PC-9 (cell line): ENCODE measurements around the gene SFT2D3. TPM values are rescaled to one million over a fixed set of nuclear protein-coding genes. Genes with fewer than 3 reads are reported as not detected.

Source experiments
- BruUV-seq: library from RNA; stranded (reverse); fragments of 400-500 nt; replicated peaks from 2 replicates; lab custom pipeline; 2021; lab: Mats Ljungman, UMichigan
- CTCF ChIA-PET: fragments of 300-600 bp; sonication (Branson Sonifier 250); formaldehyde crosslinking; loops from one replicate; lab custom pipeline; 2022; ENCODE audit warnings: antibody characterized with exemption; lab: Charles Lee
- POLR2A ChIA-PET: fragments of 300-600 bp; sonication (Branson Sonifier 250); formaldehyde crosslinking; loops from one replicate; lab custom pipeline; 2022; ENCODE audit warnings: antibody characterized with exemption; ENCODE audit not compliant: unreplicated experiment; lab: Charles Lee
- DNase-seq, 2 experiments: peaks; one replicate each; pipeline versions ENCODE4 v3.0.0 to v3.0.0-alpha.2; 2015 to 2022; ENCODE audit warnings: mixed read lengths in 1 of 2
- H2AFZ ChIP-seq: fragments of 200-600 bp; sonication (generic); 2 replicates; pipeline ENCODE4 v1.8.1; 2017; ENCODE audit warnings: antibody characterized with exemption
- H3F3A ChIP-seq: fragments of 200-600 bp; sonication (generic); 2 replicates; pipeline ENCODE4 v1.8.1; 2017; ENCODE audit warnings: antibody characterized with exemption, mild to moderate bottlenecking, low read depth; ENCODE audit not compliant: insufficient read depth
- H3K27ac ChIP-seq: fragments of 200-600 bp; sonication (generic); 2 replicates; pipeline ENCODE4 v1.6.1; 2016; ENCODE audit warnings: mixed run types
- H3K27me3 ChIP-seq: fragments of 200-600 bp; sonication (generic); 2 replicates; pipeline ENCODE4 v1.6.1; 2016; ENCODE audit warnings: low read depth, mixed run types; ENCODE audit not compliant: insufficient read depth
- H3K36me3 ChIP-seq: fragments of 200-600 bp; sonication (generic); 2 replicates; pipeline ENCODE4 v1.6.1; 2016; ENCODE audit warnings: low read depth, mixed run types
- H3K4me1 ChIP-seq: fragments of 200-600 bp; sonication (generic); replicated peaks from 2 replicates; pipeline ENCODE4 v1.6.1; 2016; ENCODE audit warnings: mixed run types; ENCODE audit not compliant: insufficient read depth
- H3K4me2 ChIP-seq: fragments of 200-600 bp; sonication (generic); 2 replicates; pipeline ENCODE4 v1.6.1; 2017; ENCODE audit warnings: mixed run types
- H3K4me3 ChIP-seq: fragments of 200-600 bp; sonication (generic); 2 replicates; pipeline ENCODE4 v1.6.1; 2016; ENCODE audit warnings: mixed run types
- H3K79me2 ChIP-seq: fragments of 200-600 bp; sonication (generic); 2 replicates; pipeline ENCODE4 v1.6.1; 2017; ENCODE audit warnings: low read depth, mixed run types
- H3K9me2 ChIP-seq: fragments of 200-600 bp; sonication (generic); 2 replicates; pipeline ENCODE4 v1.8.1; 2017; ENCODE audit warnings: mild to moderate bottlenecking; ENCODE audit not compliant: insufficient read depth
- H3K9me3 ChIP-seq: fragments of 200-600 bp; sonication (generic); 2 replicates; pipeline ENCODE4 v1.8.1; 2016; ENCODE audit warnings: low read depth; ENCODE audit not compliant: insufficient read depth
- H4K20me1 ChIP-seq: fragments of 200-600 bp; sonication (generic); 2 replicates; pipeline ENCODE4 v1.8.1; 2017; ENCODE audit not compliant: insufficient read depth
- CTCF ChIP-seq: fragments of 200-600 bp; sonication (generic); conservative IDR thresholded peaks from 2 replicates; pipeline ENCODE4 v1.6.1; 2017; ENCODE audit warnings: mixed run types, antibody characterized with exemption, mild to moderate bottlenecking, moderate library complexity
- EZH2 ChIP-seq: fragments of 200-600 bp; sonication (generic); IDR thresholded peaks from 2 replicates; pipeline ENCODE4 v1.8.0; 2017; ENCODE audit warnings: antibody characterized with exemption, low read depth
- intact Hi-C: fragments of 100-400 bp; cut with micrococcal nuclease; formaldehyde crosslinking; loops from one replicate; pipeline ENCODE4 v1.10.0; 2022; ENCODE audit not compliant: unreplicated experiment
- total RNA-seq: library from RNA; stranded (reverse); gene quantifications from 2 replicates; pipeline ENCODE4 v1.2.3, GENCODE V29; 2021

The SFT2D3 gene
- total RNA-seq, 1 experiment from 2014 or later: 7.3 TPM

- CTCF ChIA-PET: no interaction called here
- H3K27ac ChIP-seq: no peak overlapping the region
Observed at GRCh38 chr2:127660291-127660578, 41.1 kb upstream of the SFT2D3 start.

GRCh38 chr2:127661072-127661649 lies 40.1 kb upstream of the SFT2D3 start:
- Histone ChIP-seq H3K4me1 (no peaks in the 10 kb centered on the region), H3K79me2 (no peaks in the 10 kb centered on the region), H3K4me3 (no peak overlapping the region), H3K27me3 (peaks cover 19% of the 10 kb centered on the region), H3K9me2 (no peaks in the 10 kb centered on the region), H2AFZ (no peak overlapping the region), H3K27ac (no peak overlapping the region), H3K4me2 (no peak overlapping the region), H3K9me3 (peaks cover 5% of the 10 kb centered on the region; the same call in 1 of the 2 replicates), H3K36me3 (no peaks in the 10 kb centered on the region), H4K20me1 (no peaks in the 10 kb centered on the region), H3F3A (no peaks in the 10 kb centered on the region)
- no peak for DNase-seq
- POLR2A ChIA-PET: no interaction called here
- BruUV-seq: no TSS peak
- TF ChIP-seq EZH2: no peak
- TF ChIP-seq CTCF: no peak
- CTCF ChIA-PET: no interaction called here
- intact Hi-C loops: no loop called here

More at GRCh38 chr2:127660291-127660578, 41.1 kb upstream of the SFT2D3 start:
- Histone ChIP-seq H3K4me1 (no peaks in the 10 kb centered on the region), H3K9me3 (peaks cover 5% of the 10 kb centered on the region; the same call in 1 of the 2 replicates), H3K4me3 (no peak overlapping the region), H3K27me3 (peaks cover 10% of the 10 kb centered on the region; the same call in 1 of the 2 replicates), H2AFZ (no peak overlapping the region), H3K79me2 (no peaks in the 10 kb centered on the region), H4K20me1 (no peaks in the 10 kb centered on the region), H3F3A (no peaks in the 10 kb centered on the region), H3K9me2 (no peaks in the 10 kb centered on the region), H3K36me3 (no peaks in the 10 kb centered on the region), H3K4me2 (no peak overlapping the region)
- BruUV-seq: no TSS peak
- POLR2A ChIA-PET: interaction anchor here (0.6 kb wide), 1 partner anchor 69 kb away, joined by 4 read pairs; no protein-coding TSS in a partner anchor
- TF ChIP-seq EZH2 (no peak), CTCF (no peak)
- no peak for DNase-seq
- intact Hi-C loops: no loop called here

- H3K27me3 ChIP-seq: peaks cover 27% of the 10 kb centered on the region
- H3K27ac ChIP-seq: no peak overlapping the region
- H3K9me3 ChIP-seq: peaks cover 5% of the 10 kb centered on the region; the same call in 1 of the 2 replicates
- H3K36me3 ChIP-seq: no peaks in the 10 kb centered on the region
- no peaks in the 10 kb centered on the region for H3K4me1 ChIP-seq
- POLR2A ChIA-PET: no interaction called here
- intact Hi-C loops: no loop called here
- H3K9me2 ChIP-seq: no peaks in the 10 kb centered on the region
- BruUV-seq: no TSS peak
- TF ChIP-seq CTCF (no peak), EZH2 (no peak)
- no peaks in the 10 kb centered on the region for H3F3A ChIP-seq
- no peak overlapping the region for H3K4me2 ChIP-seq
- CTCF ChIA-PET: no interaction called here
- no peaks in the 10 kb centered on the region for H4K20me1 ChIP-seq
- no peak overlapping the region for H2AFZ ChIP-seq
- H3K79me2 ChIP-seq: no peaks in the 10 kb centered on the region
- H3K4me3 ChIP-seq: no peak overlapping the region
- DNase-seq: no peak
Observed at GRCh38 chr2:127661949-127662510, 39.3 kb upstream of the SFT2D3 start.
